Activated CD8-positive, alpha-beta memory T cell treated with anti-CD3 and anti-CD28 coated beads, Interleukin-2, amount 50 U/mL, for 1 hour (primary cell): Measurements from ENCODE around the gene MTUS2.

Experiments used
- DNase-seq: peaks from one replicate; pipeline ENCODE4 v3.0.0-alpha.2; 2020; ENCODE audit errors: extremely low read depth

Gene MTUS2

DNA sequence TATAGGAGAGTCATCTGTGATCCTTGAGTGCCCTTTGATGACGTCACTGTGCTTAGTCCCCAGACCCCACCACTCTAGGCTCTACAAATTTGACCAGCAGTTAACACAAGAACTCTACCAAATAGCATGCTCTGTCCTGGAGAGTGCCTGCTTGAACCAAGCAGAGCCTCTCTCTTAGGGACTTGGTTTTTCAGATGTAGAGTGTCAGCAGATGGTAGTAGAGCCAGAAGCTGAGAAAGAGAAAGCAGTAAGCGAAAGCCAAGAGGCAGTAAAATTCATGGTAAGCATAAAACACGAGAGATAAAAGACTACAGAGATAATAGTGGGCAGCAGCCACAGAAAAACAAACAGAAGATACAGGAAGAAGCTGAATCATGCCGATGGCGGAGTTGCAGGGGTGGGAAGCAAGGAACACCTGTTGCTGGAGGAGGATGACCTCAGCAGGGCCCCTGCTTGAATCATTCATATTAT lies 582.1 kb downstream of the MTUS2 start:
- DNase-seq: no peak

DNA sequence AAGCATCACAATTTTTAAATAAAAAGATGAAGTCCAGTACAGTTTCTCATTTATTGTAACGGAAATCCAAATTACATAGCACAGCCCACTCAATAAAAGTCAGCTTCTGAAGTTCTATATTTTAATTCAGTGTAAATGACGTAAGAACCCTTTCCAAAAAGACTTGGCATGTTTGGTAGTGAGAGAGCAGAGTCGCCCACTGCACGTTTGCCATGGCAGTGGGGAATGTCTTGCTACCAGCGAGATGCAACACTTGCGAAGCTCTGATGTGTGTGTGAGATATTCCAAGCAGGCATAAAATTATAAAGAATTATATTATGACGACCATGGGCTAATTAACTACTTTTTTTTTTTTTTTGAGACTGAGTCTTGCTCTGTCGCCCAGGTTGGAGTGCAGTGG lies 585.3 kb downstream of the MTUS2 start:
- DNase-seq: no peak

DNA sequence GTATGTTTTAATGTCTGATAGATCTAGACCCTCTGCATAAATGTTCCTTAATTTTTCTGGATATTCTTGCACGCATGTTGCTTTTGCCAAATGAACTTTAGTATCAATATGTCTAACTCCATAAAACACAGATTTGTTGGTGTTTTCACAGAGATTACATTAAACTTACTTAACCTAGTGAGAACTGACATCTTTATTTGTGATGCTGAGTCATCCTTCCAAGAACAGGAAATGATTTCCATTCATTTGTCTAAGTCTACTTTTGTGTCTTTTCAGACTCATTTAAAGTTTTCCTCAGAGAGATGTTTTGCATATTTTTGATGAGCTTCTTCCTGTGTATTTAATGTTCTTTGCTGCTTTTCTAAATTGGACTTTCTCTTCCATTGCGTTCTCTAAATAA lies 591.3 kb downstream of the MTUS2 start:
- DNase-seq: no peak

DNA sequence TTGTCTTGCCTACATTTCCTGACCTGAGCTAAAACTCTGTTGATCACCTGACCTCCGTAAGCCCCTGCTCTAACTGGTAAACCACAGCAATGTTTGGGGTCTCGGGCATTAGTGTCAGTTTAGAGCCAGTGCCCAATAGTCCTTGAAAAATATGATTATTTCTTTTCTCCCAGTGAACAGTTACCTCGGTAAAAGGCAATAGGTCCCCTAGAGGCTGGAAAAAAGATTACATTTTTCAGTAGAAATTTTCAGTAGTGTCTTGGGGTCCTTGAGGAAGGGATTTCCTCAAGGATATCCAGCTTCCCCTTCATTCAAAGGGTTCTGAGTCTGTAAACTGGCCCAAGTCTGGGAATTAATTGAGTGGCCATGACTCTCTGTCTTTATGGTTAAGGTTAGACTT lies 597.9 kb downstream of the MTUS2 start:
- DNase-seq: no peak

DNA sequence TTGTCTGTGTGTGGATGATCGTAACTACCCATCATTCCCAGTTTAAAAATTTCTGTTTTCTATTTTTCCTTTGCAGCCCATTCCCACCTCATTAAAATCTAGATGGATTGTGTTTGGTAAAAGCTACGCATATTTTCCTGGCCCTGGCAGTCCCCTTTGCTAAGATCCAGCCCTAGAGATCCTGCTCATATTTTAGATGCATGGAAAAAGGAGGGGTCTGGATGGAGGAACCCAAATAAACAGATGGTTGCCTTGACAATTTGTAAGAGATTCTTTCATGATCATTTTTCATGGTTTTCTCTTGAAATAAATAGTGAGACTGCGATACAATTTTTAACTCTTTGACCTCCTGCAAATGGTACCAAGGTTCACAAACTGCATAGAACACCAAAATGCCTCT lies 601.0 kb downstream of the MTUS2 start:
- no peak for DNase-seq

DNA sequence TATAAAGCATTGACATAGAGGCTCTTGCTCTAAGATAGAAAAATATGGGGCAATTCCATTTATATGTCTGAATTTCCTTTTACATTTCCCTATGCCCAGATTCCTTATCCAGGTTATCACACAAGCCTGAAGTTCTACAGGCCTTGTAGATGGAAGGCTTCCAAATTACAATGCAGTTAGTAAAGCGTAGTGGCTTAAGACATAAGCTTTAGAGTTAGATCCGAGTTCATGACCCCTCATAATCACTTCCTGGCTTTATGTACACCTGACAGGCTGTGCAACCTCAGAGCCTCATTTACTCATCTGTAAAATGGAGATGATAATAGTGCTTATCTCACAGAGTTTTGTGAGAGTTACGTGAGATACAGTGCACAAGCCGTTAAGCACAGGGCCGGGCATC lies 601.9 kb downstream of the MTUS2 start:
- no peak for DNase-seq

DNA sequence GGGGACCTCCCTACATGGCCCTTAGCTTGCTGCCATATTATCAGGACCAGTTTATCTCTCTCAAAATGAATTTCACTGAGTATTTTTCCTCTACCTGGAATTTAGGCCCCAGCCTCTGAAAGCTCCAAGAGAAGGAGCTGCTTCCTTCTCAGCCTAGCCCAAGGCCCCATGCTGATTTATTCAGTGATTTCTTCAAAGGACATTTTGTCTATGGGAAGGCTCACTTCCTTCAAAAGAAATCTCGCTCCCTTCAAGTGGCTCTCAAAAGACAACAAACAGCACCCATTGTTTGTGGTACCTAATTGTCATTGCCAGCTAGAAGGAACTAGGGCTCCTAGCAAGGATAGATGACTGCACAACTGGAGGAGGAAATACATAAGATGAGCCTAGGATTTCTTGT lies 602.9 kb downstream of the MTUS2 start:
- no peak for DNase-seq

DNA sequence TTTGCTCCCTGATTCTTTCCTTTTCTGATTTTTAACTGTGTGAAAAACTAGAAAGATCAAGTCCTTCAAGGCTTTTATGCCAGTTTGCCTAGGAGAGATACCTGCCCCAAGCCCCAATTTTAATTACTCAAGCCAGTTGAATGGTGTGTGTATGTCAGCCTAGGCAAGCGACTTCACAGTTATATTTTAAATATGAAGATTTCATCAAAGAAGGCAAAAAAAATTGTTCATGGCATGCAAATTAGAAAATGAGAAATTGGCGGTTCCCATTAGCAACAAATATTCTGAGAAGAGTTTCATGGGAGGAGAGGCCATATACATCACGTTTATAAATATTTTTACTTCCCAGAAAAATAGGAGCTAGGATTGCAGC lies 607.8 kb downstream of the MTUS2 start:
- DNase-seq: no peak

DNA sequence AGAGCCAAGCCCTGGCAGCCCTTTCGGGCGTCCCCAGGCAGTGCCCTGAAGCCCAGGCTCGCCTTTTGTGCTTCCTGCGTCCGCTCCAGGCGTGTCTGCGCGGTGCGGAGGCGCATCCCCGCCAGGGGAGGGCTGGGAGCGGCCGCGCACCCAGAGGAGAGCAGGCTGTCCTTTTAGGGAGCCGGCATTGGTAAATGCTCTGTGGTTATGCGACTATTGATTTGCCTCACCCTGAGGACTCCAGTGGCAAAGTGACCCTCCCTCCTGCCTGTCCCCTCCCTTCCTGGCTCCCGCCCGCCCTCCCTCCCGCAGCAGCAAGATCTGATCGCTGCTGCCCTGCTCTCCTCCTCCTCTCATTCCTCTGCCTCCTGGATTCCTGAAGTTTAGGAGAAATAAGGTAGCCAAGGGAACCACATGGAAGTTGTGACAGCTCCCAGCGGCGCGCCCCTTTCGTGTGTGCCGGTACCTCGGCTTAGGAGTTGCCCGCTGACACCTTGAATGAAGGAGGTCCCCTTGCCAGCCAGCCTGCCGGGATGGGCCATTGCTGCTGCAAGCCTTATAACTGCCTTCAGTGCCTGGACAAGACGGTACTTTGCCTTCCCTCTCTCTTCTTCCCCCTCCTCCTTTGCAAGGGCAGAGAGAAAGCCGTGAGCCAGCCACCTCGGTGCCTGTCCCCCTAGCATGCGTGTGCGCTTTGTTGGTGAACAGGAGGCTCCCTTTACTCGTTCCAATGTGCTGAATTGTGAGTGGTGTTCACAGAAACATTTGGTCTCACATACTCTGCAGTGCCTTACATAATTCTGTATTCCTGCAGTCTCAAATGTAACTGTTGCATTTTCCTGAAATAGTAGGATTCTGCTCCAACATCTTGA lies 608.4 kb downstream of the MTUS2 start:
- no peak for DNase-seq

DNA sequence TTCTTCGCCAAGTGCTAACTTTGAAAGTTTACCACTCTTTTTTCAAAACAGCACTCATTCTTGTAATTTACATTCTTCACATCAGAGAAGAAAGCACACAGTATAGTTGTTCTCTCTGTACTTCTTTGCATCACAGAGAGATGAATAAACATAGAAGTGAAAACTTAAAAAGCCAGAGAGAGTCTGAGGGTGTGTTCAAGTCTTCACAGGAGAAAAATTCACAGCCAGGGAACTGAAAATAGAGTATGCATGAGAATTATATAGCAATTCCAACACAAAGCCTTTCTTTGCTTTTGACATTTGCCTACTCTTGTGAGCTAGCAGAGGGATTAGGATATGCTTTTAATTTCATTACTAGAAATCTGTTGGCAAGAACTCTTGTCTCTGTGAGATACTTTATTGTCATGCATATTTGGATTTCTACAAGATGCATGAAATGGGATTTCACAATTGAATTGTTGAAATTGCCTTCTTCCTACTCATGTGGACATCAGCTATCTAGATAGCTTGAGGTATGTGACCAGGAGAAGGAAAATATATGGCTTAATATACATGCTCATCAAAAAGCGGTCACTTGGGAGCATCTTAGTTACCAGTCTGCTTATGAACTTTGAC lies 609.3 kb downstream of the MTUS2 start:
- DNase-seq: no peak

DNA sequence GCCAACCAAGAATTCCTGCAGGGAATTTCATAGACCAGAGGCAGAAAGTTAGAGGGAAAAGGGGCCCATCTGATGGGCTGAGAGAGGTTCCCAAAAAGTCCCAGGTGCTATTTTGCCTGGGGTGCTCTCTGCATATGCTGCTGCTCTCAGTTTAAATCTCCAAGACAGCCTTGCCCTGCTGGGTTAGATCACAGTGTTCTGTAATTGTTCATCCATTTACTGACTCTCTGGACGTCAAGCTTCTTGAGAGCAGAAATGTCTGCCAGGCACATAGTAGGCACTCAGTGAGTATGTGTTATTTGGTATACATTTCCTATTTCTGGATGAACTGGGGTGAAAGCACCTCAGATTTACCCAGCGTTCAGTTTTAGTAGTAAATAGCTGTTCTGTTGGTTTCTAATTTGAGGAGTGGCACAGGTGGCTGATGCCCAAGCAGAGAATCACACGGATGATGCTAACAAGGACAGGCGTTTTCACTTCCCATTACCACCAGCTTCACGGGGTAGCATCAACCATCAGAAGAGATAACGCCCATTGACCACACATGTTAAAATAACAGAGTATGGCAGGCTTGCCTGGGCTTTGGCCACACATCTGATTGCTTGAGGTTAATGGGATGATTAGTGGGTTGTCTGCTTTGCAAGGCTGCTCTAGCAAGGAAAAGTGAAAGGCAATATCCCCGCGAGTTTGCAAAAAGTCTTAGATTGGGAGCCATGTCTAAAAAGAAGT lies 614.2 kb downstream of the MTUS2 start:
- no peak for DNase-seq

DNA sequence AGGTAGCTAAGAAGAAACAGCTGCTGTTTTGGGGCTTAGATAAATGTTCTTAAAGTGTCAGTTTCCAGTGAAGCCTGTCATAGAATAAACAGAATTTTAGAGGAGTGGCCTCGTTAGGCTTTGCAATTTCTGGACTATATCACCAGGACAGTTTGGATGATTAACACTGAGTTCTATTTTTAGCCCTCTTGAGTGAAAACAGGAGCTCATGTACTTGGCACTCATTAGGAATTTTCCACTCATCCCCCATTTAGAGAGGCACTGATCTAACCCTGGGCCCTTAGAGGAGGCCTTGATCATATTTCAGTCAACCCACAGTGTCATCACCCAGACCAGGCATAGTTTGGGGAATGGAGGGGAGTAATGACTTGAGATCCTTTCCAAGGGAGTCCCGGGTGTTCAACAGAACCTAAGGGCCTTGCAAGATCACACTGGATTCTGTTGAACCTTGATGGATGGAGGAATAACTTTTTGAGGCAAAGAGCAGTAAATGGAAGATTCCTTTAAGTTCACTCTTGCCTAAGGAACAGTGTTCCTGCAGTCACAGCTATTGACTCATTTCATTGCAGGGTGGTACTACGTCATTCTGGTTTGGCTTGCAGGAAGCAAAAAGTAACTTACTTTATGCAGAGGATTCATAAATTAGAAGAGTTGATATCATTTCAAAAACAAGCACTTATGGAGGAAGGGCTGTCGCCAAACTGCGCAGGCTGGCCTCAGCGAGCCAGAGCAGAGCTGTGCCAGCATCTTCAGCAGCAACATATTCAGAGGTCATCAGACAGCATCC lies 615.2 kb downstream of the MTUS2 start:
- no peak for DNase-seq

DNA sequence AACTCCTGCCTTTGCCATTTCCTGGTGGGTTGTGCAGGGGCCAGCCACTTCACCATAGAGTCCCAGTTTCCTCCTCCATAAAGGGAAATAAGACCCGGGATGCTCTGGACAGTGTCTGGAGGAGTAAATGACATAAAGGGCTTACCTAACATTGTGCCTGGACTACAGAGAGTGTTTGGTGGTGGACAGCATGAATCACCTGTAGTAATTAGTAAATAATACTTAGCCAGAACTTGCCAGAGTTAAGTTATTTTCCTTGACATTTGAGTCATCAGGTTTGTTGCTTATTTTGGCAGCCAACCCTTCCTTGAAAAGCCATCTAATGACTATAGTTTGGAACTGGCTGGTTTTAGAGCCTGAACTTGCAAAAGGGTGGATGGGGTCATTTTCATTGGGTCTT lies 616.2 kb downstream of the MTUS2 start:
- DNase-seq: no peak

DNA sequence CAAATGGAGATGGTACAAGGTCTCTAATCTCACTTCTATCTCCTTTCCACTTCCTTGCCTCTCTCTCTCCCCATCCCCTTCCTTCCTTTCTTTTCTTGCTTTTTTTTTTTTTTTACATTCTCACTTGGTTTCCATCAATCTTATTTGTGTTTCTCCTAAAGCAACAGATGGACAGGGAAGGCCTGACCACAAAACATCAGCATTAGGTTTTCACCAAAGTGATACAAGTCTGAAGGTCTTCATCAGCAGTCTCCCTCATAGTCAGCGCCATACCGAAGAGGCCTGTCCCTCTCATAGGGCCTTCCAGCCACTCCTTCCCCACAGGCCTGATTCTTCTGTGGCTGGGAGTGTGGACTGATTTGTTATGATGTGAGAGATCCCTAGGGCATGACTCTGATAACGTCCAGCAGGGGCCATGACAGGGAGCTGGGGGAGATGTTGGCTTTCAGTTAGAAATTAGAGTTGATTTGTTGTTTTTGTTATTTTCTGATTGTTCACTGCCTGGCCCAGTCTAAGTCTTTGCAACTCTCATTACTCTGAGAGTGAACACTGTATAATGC lies 616.7 kb downstream of the MTUS2 start:
- DNase-seq: no peak

DNA sequence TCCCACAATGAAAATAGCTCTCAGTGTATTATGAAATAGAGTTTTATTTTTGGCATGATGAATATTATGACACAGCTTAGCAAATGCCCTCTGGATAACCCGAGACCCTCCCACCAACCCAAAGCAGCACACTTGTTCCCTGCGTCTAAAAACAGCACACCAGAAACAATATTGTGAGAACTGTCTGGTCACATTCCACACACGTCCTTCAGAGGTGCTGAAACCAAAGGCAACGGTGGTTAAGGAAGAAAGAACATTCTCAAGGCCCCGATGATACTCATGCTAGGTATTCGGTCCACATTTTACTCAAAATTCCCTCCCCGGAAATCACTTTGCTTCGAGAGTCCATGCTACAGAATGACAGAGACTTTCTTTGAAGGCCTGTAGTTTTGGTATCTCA lies 618.6 kb downstream of the MTUS2 start:
- DNase-seq: no peak

DNA sequence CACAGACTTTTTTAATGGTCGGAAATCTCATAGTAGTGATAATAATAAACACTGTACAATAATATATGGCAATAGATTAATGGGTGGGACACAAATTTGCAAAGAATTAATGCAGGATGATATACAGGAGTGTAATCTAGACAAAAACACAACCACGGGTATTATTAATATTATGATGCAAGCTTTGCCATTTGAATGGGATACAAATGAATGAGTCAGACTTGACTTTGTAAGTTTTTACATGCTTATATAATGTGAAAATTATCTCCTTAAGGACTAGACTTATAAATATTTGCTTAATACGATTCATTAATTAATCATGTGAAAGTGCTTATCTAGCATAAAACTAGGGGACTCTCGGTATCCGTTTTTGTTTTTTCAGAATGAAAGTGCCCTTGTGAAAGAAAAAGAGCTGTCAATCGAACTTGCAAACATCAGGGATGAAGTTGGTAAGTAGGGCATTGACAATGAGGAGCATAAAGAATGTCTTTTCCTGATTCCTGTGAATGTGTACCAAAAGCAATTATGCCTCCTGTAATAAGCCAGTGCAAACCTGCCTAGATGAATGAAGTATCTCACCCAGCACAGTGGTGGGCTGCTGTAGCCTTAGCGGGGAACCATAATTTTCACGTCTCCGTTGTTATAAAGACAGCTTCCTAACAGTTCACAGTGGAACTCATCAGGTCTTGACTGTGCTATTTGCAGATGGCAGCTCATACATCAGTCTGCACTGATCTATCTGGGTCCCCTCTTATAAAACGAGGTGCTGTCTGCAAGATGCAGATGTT lies 619.7 kb downstream of the MTUS2 start:
- DNase-seq: no peak

DNA sequence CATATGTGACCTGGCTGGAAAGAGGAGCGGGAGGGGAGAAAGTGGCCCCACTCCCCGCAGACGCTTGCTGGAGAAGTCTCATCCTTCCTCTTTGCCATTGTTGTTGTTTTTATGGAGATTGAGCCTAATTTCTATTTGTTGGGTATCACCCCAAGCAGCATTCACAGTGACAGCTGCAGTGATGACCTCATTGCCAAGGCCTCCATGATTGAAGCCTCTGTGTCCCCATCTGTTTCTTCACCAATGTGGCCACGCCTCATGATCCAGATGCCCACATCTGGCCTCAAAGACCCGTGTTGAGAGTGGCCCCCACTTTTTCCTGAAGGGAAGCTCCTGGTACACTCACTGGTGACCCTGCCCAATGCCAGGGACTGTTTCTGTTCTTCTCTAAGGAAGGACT lies 621.2 kb downstream of the MTUS2 start:
- no peak for DNase-seq

DNA sequence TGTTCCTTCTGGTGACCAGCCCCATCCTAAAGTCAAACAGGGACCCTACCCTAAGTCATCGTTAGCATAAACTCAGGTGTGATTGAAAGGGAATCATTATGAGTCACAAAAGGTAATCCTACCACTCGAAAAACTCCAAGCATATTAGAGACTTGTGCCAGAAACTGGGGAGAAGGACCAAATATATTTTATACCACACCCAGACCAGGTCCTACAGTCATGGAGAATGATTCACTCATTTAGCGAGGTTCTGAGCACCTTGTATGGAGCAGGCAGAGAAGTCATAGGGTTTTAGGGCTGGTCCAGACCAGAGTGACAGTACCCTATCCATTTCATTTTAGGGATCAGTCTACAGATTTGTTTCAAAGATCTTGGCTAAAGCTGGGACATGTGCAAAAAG lies 625.9 kb downstream of the MTUS2 start:
- DNase-seq: no peak

DNA sequence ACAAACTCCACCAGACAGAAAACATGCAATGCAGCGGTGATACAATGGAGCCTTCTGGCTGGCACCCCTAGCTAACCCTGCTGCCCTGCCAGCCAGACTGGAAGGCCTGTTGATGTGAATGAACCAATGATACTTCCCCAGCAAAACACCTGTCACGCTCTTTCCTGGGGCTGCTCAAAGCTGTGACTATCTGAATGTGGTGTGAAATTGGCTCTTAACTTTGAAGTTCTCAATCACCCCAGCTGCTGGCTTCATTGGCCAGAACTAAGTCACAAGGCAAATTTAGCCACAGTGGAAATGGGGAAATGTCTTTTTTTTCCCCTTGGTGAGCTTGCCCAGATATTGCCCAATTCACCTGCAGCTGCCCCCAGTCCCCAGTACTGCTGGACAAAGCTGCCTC lies 628.0 kb downstream of the MTUS2 start:
- DNase-seq: no peak

DNA sequence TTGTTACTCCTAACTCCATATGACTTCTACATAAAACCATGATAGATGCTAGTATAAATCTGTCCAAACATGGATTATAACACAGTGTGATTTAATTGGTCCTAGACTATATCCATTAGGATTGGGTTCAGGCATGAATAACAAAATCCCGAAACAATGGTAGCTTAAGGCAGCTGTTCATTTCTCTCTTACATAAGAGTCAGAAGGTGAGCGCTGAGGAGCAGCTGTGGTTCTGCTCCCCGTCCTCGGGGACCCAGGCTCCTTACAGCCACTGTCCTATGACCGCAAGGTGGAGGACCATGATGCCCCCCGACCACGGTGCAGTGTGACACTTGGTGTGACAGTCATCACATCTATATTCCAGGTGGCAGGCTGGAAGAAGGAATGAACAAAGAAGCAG lies 629.6 kb downstream of the MTUS2 start:
- no peak for DNase-seq

DNA sequence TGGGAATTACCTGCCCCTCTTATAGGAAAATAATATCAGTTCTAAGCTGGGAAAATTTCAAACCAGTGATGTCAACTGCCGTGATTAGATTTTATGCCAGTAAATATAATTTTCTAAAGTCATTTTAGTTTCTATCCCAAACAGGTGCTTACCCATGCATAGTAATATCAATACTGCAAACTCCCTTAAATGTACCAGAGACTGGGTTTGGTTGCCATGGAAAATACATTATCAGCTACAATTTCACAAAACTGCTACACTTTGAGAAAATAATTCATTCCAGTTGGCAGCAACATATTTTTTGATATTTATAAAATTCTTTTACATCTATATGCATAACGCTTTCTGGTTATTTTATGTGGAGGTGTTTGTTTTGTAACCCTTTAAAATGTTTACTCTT lies 631.8 kb downstream of the MTUS2 start:
- DNase-seq: no peak
